Activated gamma-delta T cell treated with Interleukin-2 at 50 U/mL for 16 hours (primary cell): ENCODE data around the gene PTPRD.

ENCODE experiments used
- DNase-seq: peaks from one replicate; pipeline ENCODE4 v3.0.0-alpha.2; 2020

Gene PTPRD

GRCh38 chr9:8876303-8876702 lies 1736.5 kb downstream of the PTPRD start:
- DNase-seq: no peak

GRCh38 chr9:8874482-8874881 lies 1738.3 kb downstream of the PTPRD start:
- no peak for DNase-seq

GRCh38 chr9:8872802-8873201 lies 1740.0 kb downstream of the PTPRD start:
- no peak for DNase-seq

- no peak for DNase-seq
Observed at GRCh38 chr9:8871796-8872445, 1740.9 kb downstream of the PTPRD start.

GRCh38 chr9:8871396-8871795 lies 1741.4 kb downstream of the PTPRD start:
- DNase-seq: no peak

GRCh38 chr9:8869812-8870211 lies 1743.0 kb downstream of the PTPRD start:
- no peak for DNase-seq

GRCh38 chr9:8868632-8869031 lies 1744.2 kb downstream of the PTPRD start:
- no peak for DNase-seq

- DNase-seq: no peak
Observed at GRCh38 chr9:8867148-8867547, 1745.7 kb downstream of the PTPRD start.

- no peak for DNase-seq
Observed at GRCh38 chr9:8864545-8864896, 1748.3 kb downstream of the PTPRD start.

GRCh38 chr9:8863886-8864544 lies 1748.8 kb downstream of the PTPRD start:
- DNase-seq: no peak

GRCh38 chr9:8863069-8863468 lies 1749.7 kb downstream of the PTPRD start:
- no peak for DNase-seq

GRCh38 chr9:8860925-8861324 lies 1751.9 kb downstream of the PTPRD start:
- no peak for DNase-seq

GRCh38 chr9:8860086-8860485 lies 1752.7 kb downstream of the PTPRD start:
- no peak for DNase-seq

GRCh38 chr9:8859416-8859815 lies 1753.4 kb downstream of the PTPRD start:
- no peak for DNase-seq

- no peak for DNase-seq
Observed at GRCh38 chr9:8858596-8859161, 1754.1 kb downstream of the PTPRD start.

GRCh38 chr9:8857926-8858595 lies 1754.7 kb downstream of the PTPRD start:
- DNase-seq: no peak

GRCh38 chr9:8857068-8857925 lies 1755.5 kb downstream of the PTPRD start:
- DNase-seq: no peak

GRCh38 chr9:8856396-8857067 lies 1756.3 kb downstream of the PTPRD start:
- no peak for DNase-seq

GRCh38 chr9:8855046-8855445 lies 1757.8 kb downstream of the PTPRD start:
- no peak for DNase-seq

- DNase-seq: no peak
Observed at GRCh38 chr9:8852301-8852864, 1760.4 kb downstream of the PTPRD start.

GRCh38 chr9:8850914-8851313 lies 1761.9 kb downstream of the PTPRD start:
- DNase-seq: no peak

GRCh38 chr9:8845808-8846207 lies 1767.0 kb downstream of the PTPRD start:
- DNase-seq: no peak
